ENCODE measurements around the gene SLC24A1.

The SLC24A1 gene

DNA sequence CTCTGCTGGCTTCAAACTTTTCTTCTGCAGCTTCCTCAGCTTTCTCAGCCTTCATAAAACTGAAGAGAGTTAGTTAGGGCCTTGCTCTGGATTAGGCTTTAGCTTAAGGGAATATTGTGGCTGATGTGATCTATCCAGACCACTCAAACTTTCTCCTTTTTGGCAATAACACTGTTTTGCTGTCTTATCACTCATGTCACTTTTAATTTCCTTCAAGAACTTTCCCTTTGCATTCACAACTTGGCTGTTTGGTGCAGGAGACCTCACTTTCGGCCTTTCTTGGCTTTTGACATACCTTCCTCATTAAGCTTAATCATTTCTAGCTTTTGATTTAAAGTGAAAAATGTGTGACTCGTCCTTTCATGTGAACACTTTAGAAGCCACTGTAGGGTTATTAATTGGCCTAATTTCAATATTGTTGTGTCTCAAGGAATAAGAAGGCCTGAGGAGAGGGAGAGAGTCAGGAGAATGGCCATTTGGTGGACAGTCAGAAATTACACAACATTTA lies 60.7 kb downstream of the SLC24A1 start:
- DNase-seq (ENCODE audit: low read depth): no peak

DNA sequence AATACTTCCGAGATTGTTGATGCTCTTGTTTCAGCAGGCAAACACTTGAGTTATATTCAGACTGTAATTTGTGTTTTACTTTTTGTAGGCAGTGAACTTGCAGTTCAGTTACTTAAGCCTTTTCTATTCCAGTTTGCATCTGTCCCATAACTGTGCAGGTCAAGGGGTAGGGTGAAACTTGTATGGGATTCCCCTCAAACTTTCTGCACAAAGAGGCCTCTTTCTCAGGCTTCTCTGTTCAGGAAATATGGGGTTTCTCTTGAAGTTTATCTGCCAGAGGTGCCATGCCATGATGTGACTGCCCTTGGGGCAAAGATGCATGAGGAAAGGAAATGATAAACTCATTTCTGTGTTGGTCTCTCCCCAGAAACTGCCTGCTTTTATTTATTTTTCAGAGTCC lies 66.7 kb downstream of the SLC24A1 start:
- DNase-seq (ENCODE audit: low read depth): no peak
- TF ChIP-seq, protein P1, sequence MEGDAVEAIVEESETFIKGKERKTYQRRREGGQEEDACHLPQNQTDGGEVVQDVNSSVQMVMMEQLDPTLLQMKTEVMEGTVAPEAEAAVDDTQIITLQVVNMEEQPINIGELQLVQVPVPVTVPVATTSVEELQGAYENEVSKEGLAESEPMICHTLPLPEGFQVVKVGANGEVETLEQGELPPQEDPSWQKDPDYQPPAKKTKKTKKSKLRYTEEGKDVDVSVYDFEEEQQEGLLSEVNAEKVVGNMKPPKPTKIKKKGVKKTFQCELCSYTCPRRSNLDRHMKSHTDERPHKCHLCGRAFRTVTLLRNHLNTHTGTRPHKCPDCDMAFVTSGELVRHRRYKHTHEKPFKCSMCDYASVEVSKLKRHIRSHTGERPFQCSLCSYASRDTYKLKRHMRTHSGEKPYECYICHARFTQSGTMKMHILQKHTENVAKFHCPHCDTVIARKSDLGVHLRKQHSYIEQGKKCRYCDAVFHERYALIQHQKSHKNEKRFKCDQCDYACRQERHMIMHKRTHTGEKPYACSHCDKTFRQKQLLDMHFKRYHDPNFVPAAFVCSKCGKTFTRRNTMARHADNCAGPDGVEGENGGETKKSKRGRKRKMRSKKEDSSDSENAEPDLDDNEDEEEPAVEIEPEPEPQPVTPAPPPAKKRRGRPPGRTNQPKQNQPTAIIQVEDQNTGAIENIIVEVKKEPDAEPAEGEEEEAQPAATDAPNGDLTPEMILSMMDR (IDR thresholded peaks at IDR 0.05; ENCODE audit: control insufficient read depth, extremely low read depth, insufficient read depth): no peak

More for the DNA sequence above, 60.7 kb downstream of the SLC24A1 start:
- H3K4me3 ChIP-seq (ENCODE audit: low read depth, low read length): no peak overlapping the region
- TF ChIP-seq, protein P1 (IDR thresholded peaks at IDR 0.05; ENCODE audit: control insufficient read depth, extremely low read depth, insufficient read depth): no peak

DNA sequence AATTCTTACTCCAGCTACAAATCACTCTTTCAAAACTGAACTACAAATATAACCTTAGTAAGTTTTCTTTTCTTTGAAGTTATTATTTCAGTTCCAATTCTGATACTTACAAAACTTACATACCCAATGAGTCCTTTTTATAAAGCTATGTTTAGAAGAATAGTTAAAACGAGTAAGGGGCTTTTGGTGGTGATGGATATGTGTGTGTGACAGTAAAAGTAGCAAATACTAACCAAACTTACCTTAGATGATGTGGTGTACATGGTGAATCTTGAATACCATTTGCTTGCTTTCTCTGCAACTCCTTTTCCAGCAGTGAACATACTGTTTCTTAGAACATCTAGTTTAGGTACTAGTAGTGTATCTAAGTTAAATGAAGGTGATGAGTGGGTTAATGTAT lies 68.4 kb downstream of the SLC24A1 start:
- TF ChIP-seq, protein P1 (IDR thresholded peaks at IDR 0.05; ENCODE audit: control insufficient read depth, extremely low read depth, insufficient read depth): no peak
- no peak overlapping the region for H3K4me3 ChIP-seq (ENCODE audit: low read depth, low read length)
- DNase-seq (ENCODE audit: low read depth): no peak

More for the DNA sequence above, 66.7 kb downstream of the SLC24A1 start:
- H3K4me3 ChIP-seq (ENCODE audit: low read depth, low read length): no peak overlapping the region

DNA sequence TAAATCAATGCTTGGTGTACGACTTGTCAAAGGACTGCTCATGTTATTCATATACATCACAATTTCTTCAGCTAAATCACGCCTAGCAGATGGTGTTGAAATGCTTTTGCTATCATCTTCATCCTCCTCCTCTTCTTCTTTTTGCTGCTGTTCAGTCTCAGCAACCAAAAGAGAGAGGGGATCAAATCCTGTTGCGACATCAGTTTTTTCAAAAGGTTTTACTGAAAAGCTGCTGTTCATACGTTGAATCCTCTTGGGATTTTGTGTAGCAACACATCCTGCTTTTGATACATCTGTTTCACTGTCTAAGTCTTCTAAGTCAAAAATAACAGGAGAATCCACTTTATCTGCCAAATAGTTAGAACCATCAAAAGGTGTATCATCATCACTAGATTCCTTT lies 69.0 kb downstream of the SLC24A1 start:
- no peak overlapping the region for H3K4me3 ChIP-seq (ENCODE audit: low read depth, low read length)
- no peak for DNase-seq (ENCODE audit: low read depth)
- TF ChIP-seq, protein P1 (IDR thresholded peaks at IDR 0.05; ENCODE audit: control insufficient read depth, extremely low read depth, insufficient read depth): no peak

DNA sequence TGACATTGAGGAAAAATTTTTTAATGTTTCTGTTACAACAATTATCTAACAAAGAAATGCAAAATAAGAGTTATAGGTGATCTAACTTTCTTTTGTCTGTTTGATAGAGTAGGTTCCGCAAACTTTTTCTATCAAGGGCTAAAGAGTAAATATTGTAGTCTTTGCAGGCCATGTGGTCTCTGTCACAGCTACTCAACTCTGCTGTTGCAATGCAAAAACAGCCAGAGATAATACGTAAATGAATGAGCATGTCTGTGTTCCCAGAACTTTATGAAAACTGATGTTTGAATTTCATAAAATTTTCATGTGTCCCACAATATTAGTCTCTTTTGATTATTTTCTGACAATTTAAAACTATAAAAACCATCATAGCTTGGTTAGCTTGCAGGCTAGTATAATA lies 73.3 kb downstream of the SLC24A1 start:
- TF ChIP-seq, protein P1 (IDR thresholded peaks at IDR 0.05; ENCODE audit: control insufficient read depth, extremely low read depth, insufficient read depth): no peak
- H3K4me3 ChIP-seq (ENCODE audit: low read depth, low read length): no peak overlapping the region
- no peak for DNase-seq (ENCODE audit: low read depth)
